D341Med (cell line): ENCODE results near the gene NRP2.
A peak's percentile ranks its signal among the peaks of the same experiment; 100 is the strongest.

Experiments used
- DNase-seq: peaks from one replicate; pipeline ENCODE4 v3.0.0; 2012; ENCODE audit warnings: low spot score

NRP2 gene

GRCh38 chr2:205776720-205777119 is 94.4 kb downstream of the NRP2 start:
- no peak for DNase-seq

- DNase-seq = no peak
These were observed 96.1 kb downstream of the NRP2 start for GRCh38 chr2:205778356-205778755.

- no peak for DNase-seq
These were observed 98.3 kb downstream of the NRP2 start for GRCh38 chr2:205780645-205781044.

GRCh38 chr2:205781244-205781931 is 99.1 kb downstream of the NRP2 start:
- no peak for DNase-seq

- no peak for DNase-seq
These were observed 100.6 kb downstream of the NRP2 start for GRCh38 chr2:205782941-205783340.

- DNase-seq = no peak
These were observed 101.7 kb downstream of the NRP2 start for GRCh38 chr2:205783872-205784499.

- no peak for DNase-seq
These were observed 103.4 kb downstream of the NRP2 start for GRCh38 chr2:205785507-205786260.

- DNase-seq = no peak
These were observed 104.7 kb downstream of the NRP2 start for GRCh38 chr2:205786976-205787375.

- no peak for DNase-seq
These were observed 105.5 kb downstream of the NRP2 start for GRCh38 chr2:205787761-205788160.

GRCh38 chr2:205789906-205790305 is 107.6 kb downstream of the NRP2 start:
- no peak for DNase-seq

- DNase-seq = no peak
These were observed 110.6 kb downstream of the NRP2 start for GRCh38 chr2:205792908-205793307.

GRCh38 chr2:205796805-205797313 is 114.6 kb downstream of the NRP2 start:
- DNase-seq = no peak

- DNase-seq = no peak
These were observed 115.6 kb downstream of the NRP2 start for GRCh38 chr2:205797866-205798265.

GRCh38 chr2:205800224-205800623 is 117.9 kb downstream of the NRP2 start:
- DNase-seq = no peak

- DNase-seq = no peak
These were observed 118.5 kb downstream of the NRP2 start for GRCh38 chr2:205800773-205801172.

- DNase-seq = peak; percentile 28
These were observed 119.8 kb downstream of the NRP2 start for GRCh38 chr2:205802065-205802464.

GRCh38 chr2:205802941-205803340 is 120.6 kb downstream of the NRP2 start:
- DNase-seq = no peak

- DNase-seq = no peak
These were observed 121.2 kb downstream of the NRP2 start for GRCh38 chr2:205803500-205803899.

- DNase-seq = no peak
These were observed 122.8 kb downstream of the NRP2 start for GRCh38 chr2:205805136-205805535.

- no peak for DNase-seq
These were observed 124.0 kb downstream of the NRP2 start for GRCh38 chr2:205806143-205806905.

- no peak for DNase-seq
These were observed 124.9 kb downstream of the NRP2 start for GRCh38 chr2:205807229-205807628.

GRCh38 chr2:205807758-205808157 is 125.5 kb downstream of the NRP2 start:
- DNase-seq = no peak
